ENCODE data around the gene RAB20. TPM values are rescaled to one million over a fixed set of nuclear protein-coding genes. Genes with fewer than 3 reads are reported as not detected.
A peak's percentile ranks its signal among the peaks of the same experiment; 100 is the strongest.

The RAB20 gene
- total and polyA plus RNA-seq, 2 of the 8 experiments (the other 6 are each of a cell fraction or from before 2014, with no cell fraction given): 14.8 to 27.9 TPM

DNA sequence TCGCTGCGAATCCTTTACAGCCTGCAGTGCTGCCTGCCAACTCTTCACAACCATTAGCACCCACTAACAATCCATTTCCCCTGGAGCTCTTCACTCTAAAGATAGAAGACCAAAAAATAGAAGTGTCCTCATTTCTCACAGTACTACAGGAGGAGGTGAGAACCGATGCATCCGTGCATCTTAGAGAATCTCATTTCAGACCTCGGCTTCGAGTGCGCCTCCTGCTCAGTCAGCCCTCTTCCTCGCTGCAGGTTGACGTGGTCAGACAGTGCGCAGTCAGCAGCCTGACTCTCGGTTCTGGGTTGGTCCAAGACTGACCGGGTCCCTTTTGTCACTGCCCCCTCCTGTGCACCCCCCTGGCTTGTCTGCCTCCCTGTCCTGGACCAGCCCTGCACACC is 85.3 kb downstream of the RAB20 start:
- TF ChIP-seq ASH2L (IDR thresholded peaks at IDR 0.05; ENCODE audit: low read length) (no peak), POU5F1 (IDR thresholded peaks at IDR 0.05; ENCODE audit: low read depth, low read length) (no peak), HDAC2 (IDR thresholded peaks at IDR 0.05; ENCODE audit: borderline replicate concordance in 1 of 2, low read depth in 2 of 2, low read length in 2 of 2) (no peak), SUZ12 (IDR thresholded peaks at IDR 0.05; ENCODE audit: low read length) (no peak), BACH1 (IDR thresholded peaks at IDR 0.05; ENCODE audit: low read length) (no peak), USF2 (IDR thresholded peaks at IDR 0.05; ENCODE audit: low read length) (no peak), NRF1 (IDR thresholded peaks at IDR 0.05; ENCODE audit: low read depth, low read length) (no peak), RXRA (IDR thresholded peaks at IDR 0.05; ENCODE audit: insufficient read depth, low read depth, low read length) (no peak), JUN (IDR thresholded peaks at IDR 0.05; ENCODE audit: low read depth, low read length) (no peak)
- POLR2A ChIA-PET (ENCODE audit: partially characterized antibody): interaction anchor here (1.3 kb wide), 1 partner anchor 18 kb away, joined by 4 read pairs; no protein-coding TSS in a partner anchor
- Histone ChIP-seq H2BK20ac (ENCODE audit: low read length) (no peak overlapping the region), H2BK5ac (ENCODE audit: low read depth, low read length) (no peak overlapping the region), H4K8ac (ENCODE audit: extremely low read depth, insufficient read depth, low read length) (no peak overlapping the region), H3K14ac (ENCODE audit: insufficient read length) (no peak overlapping the region), H3K27ac (ENCODE audit: low read depth, low read length) (no peak overlapping the region), H2BK120ac (replicated peaks; ENCODE audit: low read depth, low read length) (no peak overlapping the region), H4K20me1 (replicated peaks in 1 of 2; ENCODE audit: control insufficient read depth in 1 of 2, insufficient read depth in 2 of 2, low read length in 2 of 2) (peaks cover 0 to 5% of the 10 kb centered on the region in 2 experiments), H3K18ac (ENCODE audit: extremely low read depth, low read length) (no peak overlapping the region), H3K4me1 (replicated peaks in 1 of 4; ENCODE audit: control insufficient read depth in 3 of 4, insufficient read depth in 4 of 4, low read length in 3 of 4) (peaks cover 0 to 6% (median 0%) of the 10 kb centered on the region in 4 experiments; a peak in 1 of 7 replicates), H4K5ac (ENCODE audit: insufficient read length, low read depth, low read length) (no peak overlapping the region), H2BK12ac (ENCODE audit: low read depth, low read length) (0 out of 2 replicates have a peak overlapping the region, but pooled peaks have one; percentile 27), H4K91ac (replicated peaks; ENCODE audit: insufficient read length, low read length) (no peak overlapping the region), H3K9ac (replicated peaks in 1 of 4; ENCODE audit: extremely low read depth in 1 of 4, low read depth in 3 of 4, low read length in 3 of 4) (no peak overlapping the region), H3K79me2 (ENCODE audit: control insufficient read depth in 1 of 2, insufficient read depth in 2 of 2, low read length in 2 of 2) (no peaks in the 10 kb centered on the region), H2AK5ac (ENCODE audit: low read depth, low read length) (no peak overlapping the region), H3K56ac (replicated peaks; ENCODE audit: insufficient read length, low read depth, low read length) (no peak overlapping the region), H2BK15ac (ENCODE audit: low read length) (no peak overlapping the region), H3K23me2 (ENCODE audit: low read depth, low read length) (0 out of 2 replicates have a peak, but pooled peaks cover 2% of the 10 kb centered on the region), H3K4me3 (ENCODE audit: extremely low read depth in 1 of 4, insufficient read depth in 2 of 4, low read depth in 3 of 4, low read length in 4 of 4) (no peak overlapping the region), H3K23ac (ENCODE audit: insufficient read length) (no peak overlapping the region), H3K36me3 (ENCODE audit: control insufficient read depth in 2 of 4, insufficient read depth in 4 of 4, low read length in 3 of 4) (peaks cover 2 to 22% (median 11%) of the 10 kb centered on the region in 4 experiments; a peak in 7 of 8 replicates), H3K4me2 (ENCODE audit: insufficient read depth in 1 of 2, low read depth in 2 of 2, low read length in 2 of 2) (no peak overlapping the region), H3K79me1 (ENCODE audit: low read depth, low read length) (no peaks in the 10 kb centered on the region), H3K27me3 (replicated peaks in 1 of 4; ENCODE audit: control insufficient read depth in 3 of 4, extremely low read depth in 1 of 4, insufficient read depth in 3 of 4, low read length in 3 of 4) (no peaks in the 10 kb centered on the region), H3K4ac (replicated peaks; ENCODE audit: insufficient read length, low read depth, low read length) (no peak overlapping the region), H3K9me3 (ENCODE audit: insufficient read depth in 2 of 2, low read depth in 1 of 2, low read length in 1 of 2) (no peaks in the 10 kb centered on the region; a peak in 1 of 4 replicates), H2AFZ (ENCODE audit: low read length) (no peak overlapping the region)
- DNase-seq (ENCODE audit: low read depth in 1 of 2, low spot score in 2 of 2): no peak
- no peak for FAIRE-seq
- WGBS, 2 experiments (ENCODE audit: extremely low coverage in 1 of 2, insufficient coverage in 1 of 2, insufficient read length in 1 of 2, insufficient replicate concordance in 2 of 2, low coverage in 1 of 2, low lambda C conversion rate in 2 of 2, missing lambda C conversion rate in 1 of 2): 87% methylated on average over 12 of the region's 12 CpGs; no CpG with 5 or more reads in 1 of the 2 experiments
- CTCF ChIA-PET (ENCODE audit: partially characterized antibody): no interaction called here
